SKM-1 treated with dmso at 0.1 percent for 144 hours (cell line): ENCODE data around the gene RERG.
"Not testable (repeated sequence)": the region's sequence is repeated elsewhere in the genome, so short reads cannot be mapped to it uniquely, and the experiment has no call there.

Source experiments
- DNase-seq: peaks from one replicate; lab custom pipeline; 2025; ENCODE audit not compliant: unreplicated experiment; lab: John Stamatoyannopoulos, UW

The RERG gene

DNA sequence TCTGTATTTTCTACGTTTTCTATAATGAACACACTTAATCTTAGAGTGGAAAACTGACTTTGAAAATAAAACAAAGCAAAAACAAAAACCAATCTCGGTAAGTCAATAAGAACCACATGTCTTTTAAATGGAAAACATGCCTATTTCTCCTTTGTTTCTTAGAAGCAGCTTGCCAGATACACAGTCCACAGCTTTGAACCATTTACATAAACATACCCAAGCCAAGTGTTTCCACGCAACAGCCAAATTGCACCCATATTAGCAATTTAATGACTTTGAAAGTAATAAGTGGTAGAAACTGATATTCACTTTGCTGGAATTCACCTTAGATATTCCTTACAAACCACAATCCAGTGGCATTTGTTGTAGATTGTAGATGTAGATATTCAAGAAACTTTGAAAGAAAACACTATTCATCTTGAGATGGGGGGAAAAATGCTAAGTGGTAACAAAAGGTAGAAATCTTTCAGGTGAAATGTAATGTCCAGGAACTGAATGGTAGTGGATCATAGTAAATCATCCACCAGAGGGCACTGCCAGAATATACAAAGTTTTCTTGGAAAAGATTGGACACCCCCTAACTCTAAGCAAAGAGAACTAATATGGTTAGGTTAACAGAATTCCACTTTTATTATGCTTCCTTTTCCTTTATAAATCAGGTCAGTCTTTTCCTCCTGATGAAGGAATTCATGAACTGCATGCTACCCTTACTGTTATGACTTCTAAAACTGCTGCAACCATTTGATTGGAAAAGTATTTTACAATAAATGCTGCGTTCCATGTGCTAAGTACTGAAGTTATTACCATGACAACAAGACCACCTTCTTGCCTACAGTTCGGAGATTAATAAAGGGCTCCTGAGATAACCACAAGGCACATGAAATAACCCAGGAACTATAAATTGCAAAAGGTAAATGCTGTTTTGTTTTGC, 69.8 kb downstream of the RERG start:
- DNase-seq, result no peak

DNA sequence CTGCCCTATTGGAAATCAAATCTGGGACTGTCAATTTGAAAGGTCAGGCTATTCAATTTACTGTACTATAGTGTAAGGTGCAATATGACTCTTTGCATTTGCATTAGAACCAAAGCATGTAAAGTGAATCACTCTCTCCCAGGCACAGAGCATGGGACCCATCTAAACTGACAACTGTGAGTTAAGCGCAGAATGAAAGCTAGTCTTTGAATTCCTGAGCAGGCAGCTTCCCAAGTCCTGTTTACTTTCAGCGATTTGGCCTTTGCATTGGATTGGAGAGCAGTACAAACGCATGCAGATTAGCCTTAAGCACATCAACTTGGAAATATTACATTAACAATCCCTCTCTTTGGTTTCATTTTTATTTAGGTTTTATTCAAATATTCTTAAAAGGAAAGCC, 74.6 kb downstream of the RERG start:
- DNase-seq, result no peak

DNA sequence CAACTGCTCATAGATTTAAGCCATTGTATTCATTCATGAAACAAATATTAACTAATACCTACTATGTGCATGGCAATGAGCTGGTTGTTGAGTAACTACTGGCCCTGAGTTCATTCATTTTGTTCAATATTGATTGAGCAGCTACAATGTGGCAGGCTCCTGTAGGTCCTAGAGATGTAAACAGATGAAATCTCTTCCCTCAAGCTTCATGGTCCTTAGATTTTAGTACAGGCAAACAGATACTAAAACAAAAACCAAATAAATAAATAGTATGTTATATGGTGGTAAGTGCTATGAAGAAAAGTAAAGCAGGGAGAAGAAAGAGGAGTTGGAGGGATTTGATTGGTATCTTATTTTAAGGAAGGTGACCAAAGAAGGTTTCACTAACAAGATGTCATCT, 77.8 kb downstream of the RERG start:
- no peak for DNase-seq

DNA sequence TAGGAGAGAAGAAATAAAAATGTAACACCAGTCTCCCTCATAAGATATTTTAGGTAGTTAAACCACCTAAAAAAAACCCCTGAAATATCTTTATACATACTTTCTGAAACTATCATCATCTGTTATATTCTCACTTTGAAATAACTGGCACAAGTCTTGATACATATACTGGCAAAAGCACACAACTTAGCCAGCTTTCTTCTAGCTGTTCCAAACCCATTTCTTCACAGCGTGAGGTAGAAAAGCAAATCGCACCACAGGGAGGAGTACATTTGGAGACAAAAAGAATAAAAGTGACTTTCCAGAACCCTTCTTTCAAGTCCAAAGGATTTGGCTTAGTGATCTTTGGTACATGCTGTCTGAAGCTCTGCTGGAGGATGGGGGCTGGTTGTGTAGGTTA, 78.5 kb downstream of the RERG start:
- DNase-seq, result no peak

DNA sequence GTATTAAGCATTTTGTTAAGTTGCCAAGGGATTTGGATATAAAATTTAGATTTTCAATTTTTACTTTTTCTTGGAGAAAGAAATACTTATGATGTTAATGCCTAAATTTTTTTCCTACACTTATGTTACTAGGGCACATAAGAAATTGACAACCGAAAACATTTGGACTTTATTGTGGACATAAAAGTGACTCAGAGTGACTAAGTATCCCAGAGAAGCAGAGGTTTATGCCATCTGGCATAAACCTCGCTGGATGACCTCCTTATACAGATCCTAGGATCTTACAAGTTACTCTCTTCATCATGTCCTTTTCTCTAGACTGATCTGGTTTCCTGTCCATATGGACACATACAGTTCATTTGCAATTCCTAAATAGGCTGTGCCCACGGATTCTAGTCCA, 89.8 kb downstream of the RERG start:
- no peak for DNase-seq

DNA sequence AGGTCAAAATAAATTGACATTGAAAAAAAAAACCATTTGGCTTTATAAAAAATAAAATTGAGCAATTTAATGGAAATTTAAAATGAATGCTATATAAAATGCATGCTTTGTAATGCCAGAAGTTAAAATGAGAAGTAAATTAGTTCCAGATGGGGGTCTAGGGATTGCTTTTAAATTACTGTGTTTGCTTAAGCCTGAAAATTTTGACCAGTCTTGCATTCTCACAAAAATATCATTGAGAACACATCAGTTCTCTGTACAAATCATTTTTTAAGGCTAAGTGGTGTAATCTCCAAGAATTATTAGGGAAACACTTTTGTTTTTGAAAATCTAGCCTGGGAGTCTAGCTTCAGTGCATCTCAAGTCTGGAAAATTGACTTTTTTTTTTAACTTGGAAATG, 90.7 kb downstream of the RERG start:
- no peak for DNase-seq

DNA sequence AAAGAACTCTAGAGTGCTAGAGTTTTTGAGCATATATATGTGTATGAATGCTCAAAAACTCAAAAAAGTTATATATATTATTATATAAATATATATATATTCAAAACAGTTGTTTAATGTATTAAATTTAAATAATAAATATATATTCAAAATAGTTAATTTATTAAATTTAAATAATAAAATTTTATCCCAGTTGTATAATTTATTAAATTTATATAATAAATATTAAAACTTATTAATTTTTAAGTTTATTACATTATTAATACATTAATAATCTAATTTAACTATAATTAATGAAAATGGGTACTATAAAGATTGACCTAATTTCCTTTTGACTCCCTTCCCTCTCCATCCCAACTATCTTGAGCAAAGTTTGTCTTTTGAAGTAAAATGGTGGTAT, 97.8 kb downstream of the RERG start:
- DNase-seq, result no peak

DNA sequence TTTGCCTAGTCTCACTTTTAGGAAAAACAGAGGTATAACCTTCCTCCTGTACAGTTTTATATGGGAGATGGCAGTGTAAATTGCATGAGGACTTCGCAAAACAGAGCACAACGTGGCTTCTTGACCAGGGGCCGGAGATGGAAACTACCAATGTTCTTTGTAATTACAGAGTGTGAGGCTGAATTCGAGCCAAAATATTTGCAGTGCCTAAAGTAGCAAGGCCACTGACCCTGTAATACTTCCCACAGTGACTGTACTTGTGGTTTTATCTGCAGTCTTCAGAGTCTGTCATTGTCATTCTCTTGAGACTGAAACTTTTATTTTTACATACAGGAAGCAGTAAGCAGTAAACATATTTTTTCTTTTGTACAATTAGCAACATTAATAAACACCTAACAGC, 98.9 kb downstream of the RERG start:
- no peak for DNase-seq

DNA sequence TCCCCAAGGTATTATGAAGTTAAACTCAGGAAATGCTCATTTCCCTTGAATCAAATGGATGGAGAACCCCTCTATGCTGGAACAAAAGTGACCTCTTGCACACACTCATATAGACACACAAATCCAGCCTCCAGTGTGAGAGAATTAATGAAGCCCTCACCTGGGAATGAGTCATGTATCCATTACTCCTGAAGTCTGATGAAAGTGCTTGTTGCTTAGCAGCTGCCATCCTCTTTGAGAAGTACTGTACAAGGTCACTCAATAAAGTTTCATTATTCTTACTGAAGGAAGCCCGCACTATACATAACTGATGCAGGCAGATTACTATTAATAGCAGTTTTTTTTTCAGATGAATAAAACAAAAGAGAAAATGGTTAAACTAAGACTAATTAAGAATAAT, 102.3 kb downstream of the RERG start:
- no peak for DNase-seq

DNA sequence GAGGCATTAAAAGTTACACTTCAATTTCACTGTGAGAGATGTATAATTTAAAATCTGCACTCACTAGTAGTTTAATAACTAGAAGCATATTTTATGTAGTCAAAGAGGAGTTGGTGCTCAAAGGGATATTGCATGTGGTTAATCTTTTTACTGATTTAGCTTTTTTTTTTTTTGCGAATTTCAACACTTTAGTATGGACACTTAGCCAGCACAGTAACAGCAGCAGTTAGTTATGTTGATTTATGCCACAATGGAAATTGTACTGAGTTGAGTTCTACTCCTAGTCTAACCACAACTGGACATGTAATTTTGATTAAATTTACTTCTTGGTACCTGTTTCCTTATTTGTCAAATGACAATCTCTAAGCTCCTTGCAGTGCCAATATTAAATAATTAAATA, 104.2 kb downstream of the RERG start:
- DNase-seq, result no peak

DNA sequence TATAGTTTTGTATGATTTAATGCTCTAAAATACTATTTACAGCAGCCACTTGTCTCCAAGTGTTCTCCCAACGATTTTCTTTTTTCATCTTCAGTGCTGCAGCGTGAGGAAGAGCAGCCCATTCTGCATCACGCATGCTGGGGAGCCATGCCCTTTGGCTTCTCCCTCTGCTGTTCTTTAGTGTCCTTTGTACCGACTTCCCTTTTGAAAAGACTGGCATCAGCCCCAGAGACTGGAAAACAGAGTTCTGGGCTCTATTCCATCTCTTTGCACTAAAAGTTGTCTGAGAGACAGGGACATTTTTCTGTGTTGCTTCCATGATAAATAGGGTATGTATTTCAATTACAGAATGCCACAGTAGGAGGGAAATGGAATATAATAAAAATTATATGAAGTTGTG, 105.1 kb downstream of the RERG start:
- no peak for DNase-seq

DNA sequence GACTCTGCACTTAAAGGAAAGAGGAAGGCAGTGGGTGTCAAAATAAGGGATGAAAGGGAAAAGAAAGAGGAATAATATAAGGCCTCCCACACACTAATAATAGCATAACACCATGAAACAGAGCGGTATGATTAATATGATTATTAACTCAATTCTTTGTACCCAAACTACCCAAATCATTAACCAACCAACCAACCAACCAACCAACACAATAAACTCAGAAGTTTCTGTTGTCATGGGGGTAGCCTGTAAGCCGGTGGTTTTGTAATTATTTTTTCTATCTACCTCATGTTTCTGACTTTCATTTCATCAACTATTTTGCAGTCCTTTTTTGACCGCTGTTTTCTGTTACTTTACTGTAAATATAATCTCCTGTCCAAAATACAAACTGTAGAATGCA, 105.8 kb downstream of the RERG start:
- DNase-seq, result no peak

DNA sequence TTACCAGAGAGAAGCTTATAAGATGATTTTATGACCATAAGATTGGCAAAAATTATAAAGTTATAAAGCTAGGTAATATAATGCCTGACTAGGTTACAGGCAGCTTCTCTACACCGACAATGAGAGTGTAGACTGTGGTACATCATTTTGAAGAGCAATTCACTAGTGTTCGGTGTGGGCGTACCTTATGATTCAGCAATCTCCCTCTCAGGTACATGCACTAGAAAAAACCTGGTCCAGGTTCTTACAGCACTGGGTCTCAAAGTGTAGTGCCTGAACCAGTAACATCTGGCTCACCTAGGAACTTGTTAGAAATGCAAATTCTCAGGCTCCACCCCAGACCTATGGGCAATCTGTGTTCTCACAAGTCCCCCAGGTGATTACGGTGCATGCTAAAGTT, 106.7 kb downstream of the RERG start:
- no peak for DNase-seq

DNA sequence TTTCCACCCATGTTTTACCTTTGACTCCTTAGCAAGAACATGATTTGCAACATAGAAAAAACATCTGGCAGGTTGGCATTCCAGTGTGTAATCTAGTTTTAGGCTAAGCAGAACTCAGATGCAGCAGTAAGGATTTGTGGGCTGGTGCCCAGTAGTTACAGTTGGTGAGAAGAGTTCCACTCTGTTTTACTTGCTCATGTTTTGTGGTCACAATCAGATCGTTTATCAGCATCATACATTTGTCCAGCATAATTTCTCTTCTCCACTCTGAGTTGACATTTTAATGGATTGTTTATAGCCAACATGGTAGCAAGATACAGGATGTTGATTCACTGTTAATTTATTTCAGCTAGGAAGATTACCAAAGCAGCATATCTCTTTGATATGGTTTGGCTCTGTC, 128.4 kb downstream of the RERG start:
- no peak for DNase-seq

DNA sequence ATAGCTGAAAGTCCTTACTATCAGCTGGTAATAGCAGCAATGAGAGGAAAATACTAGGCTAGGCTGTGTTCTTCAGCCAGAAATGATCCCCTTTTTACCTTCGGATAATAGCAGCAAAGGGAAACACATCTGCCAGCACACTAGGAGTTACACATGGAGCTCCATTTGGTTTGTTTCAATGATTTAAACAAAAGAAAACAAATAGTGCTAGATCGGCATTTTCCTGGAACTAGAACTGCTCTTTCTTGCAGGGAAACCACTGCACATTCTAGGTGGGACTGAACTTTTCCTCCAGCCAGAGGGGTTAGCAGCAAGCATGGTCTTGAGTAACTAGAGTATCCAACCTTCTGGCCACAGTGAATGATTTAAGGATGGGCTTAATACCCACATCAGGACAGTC, 130.8 kb downstream of the RERG start:
- no peak for DNase-seq

DNA sequence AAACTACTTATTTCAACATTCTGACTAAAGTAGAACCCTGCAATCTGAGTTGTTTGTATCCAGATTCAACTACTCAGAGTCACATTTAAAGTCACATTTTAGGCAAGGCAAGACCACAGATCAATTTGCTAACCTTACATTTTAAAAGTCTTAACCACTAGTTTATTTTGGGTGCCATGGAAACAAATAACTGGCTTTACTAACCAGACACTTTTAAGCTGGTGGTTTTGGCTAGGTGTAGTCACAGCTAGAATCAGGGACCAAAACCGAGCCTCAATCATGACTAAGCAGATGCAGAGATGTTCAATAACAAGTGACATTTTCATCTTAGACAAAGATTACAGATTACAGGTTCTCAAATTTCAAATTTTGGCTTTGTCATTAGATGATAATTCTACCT, 133.1 kb downstream of the RERG start:
- DNase-seq, result no peak

DNA sequence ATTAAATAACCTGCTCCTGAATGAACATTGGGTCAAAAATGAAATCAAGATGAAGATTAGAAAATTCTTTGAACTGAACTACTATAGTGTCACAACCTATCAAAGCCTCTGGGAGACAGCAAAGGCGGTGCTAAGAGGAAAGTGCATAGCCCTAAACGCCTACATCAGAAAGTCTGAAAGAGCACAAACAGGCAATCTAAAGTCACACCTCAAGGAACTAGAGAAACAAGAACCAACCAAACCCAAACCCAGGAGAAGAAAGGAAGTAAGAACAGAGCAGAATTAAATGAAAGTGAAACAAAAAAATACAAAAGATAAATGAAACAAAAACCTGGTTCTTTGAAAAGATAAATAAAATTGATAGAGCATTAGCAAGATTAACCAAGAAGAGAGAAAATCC, 143.5 kb downstream of the RERG start:
- DNase-seq, result not testable (repeated sequence)

DNA sequence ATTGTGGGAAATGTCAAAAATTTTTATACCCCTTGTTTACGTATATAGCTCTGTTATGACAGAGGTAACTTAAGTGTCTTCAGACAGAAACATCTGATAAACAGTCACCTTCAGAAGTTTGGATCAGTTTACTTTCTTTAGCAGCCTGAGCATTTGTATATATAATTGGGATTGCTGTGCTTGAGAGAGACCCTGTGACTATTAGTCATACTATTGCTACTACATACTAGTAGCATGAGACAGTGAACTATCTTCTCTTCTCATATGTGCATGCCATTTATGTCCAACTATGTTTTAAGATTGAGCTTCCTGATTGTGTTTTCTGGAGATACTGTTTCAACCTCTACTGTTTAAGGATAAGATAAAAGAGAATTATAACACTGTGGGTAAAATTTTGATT, 146.9 kb downstream of the RERG start:
- DNase-seq, result no peak

DNA sequence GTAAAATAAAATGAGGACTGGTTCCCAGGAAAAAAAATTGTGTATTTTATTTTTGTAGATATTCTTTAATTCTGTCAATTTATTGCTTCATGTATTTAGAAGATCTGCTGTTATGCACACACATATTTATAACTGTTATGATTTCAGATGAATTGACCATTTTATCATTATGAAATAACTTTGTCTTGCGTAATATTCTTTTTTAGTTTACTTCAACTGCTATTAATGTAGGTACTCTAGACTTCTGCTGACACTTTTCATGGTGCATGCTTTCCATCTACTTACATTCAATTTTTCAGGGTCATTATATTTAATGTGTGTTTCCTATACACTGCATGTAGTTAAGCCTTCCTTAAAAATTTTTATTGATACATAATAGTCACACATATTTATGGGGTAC, 162.1 kb downstream of the RERG start:
- DNase-seq, result no peak
